ENCODE results near the gene SERPINB5. TPM values are rescaled to one million over a fixed set of nuclear protein-coding genes. Genes with fewer than 3 reads are reported as not detected.

SERPINB5 gene
- total and polyA plus RNA-seq, 3 donors from 2014 or later, result 1.7 to 15.6 (median 8.1) TPM

GRCh38 chr18:63505566-63506335, 29.0 kb downstream of the SERPINB5 start:
- intact Hi-C loops (cut with DNase I; ENCODE audit: low total_unique reads), result no loop called here
- TF ChIP-seq POLR2A (IDR thresholded peaks at IDR 0.05) (no peak), CTCF (IDR thresholded peaks at IDR 0.05) (peak; percentile 34 to 56 (median 39))
- Histone ChIP-seq H3K36me3 (ENCODE audit: low read depth, missing control alignments) (no peaks in the 10 kb centered on the region), H3K27ac (no peak overlapping the region), H3K9me3 (no peaks in the 10 kb centered on the region), H3K4me3 (no peak overlapping the region), H3K27me3 (no peaks in the 10 kb centered on the region), H3K4me1 (no peaks in the 10 kb centered on the region)
- DNase-seq, result peak; percentile 67
- WGBS, 2 donors, result 34 to 40% methylated on average over 2 of the region's 2 CpGs

- Histone ChIP-seq H3K36me3 (ENCODE audit: low read depth, missing control alignments) (no peaks in the 10 kb centered on the region), H3K27me3 (no peaks in the 10 kb centered on the region), H3K4me1 (no peaks in the 10 kb centered on the region), H3K9me3 (no peaks in the 10 kb centered on the region), H3K27ac (no peak overlapping the region), H3K4me3 (no peak overlapping the region)
- DNase-seq, result no peak
- intact Hi-C loops (cut with DNase I; ENCODE audit: low total_unique reads), result no loop called here
- 67 to 70% methylated on average over 3 of the region's 3 CpGs for WGBS, 2 donors
- TF ChIP-seq CTCF (IDR thresholded peaks at IDR 0.05), result no peak
- no peak for TF ChIP-seq POLR2A (IDR thresholded peaks at IDR 0.05)
These were observed 29.5 kb downstream of the SERPINB5 start for GRCh38 chr18:63506336-63506646.

- Histone ChIP-seq H3K4me1 (no peaks in the 10 kb centered on the region), H3K27me3 (no peaks in the 10 kb centered on the region), H3K9me3 (no peaks in the 10 kb centered on the region), H3K36me3 (ENCODE audit: low read depth, missing control alignments) (no peaks in the 10 kb centered on the region), H3K27ac (no peak overlapping the region), H3K4me3 (no peak overlapping the region)
- no peak for TF ChIP-seq POLR2A (IDR thresholded peaks at IDR 0.05)
- TF ChIP-seq CTCF (IDR thresholded peaks at IDR 0.05), result no peak
- intact Hi-C loops (cut with DNase I; ENCODE audit: low total_unique reads), result no loop called here
- WGBS, 2 donors, result 44 to 59% methylated on average over 3 of the region's 3 CpGs
- DNase-seq, result no peak
These were observed 31.8 kb downstream of the SERPINB5 start for GRCh38 chr18:63508596-63508995.

GRCh38 chr18:63511285-63511684, 34.5 kb downstream of the SERPINB5 start:
- DNase-seq, result peak; percentile 59
- H3K4me3 ChIP-seq, result no peak overlapping the region
- H3K27ac ChIP-seq, result no peak overlapping the region
- 47% methylated on average over 7 of the region's 7 CpGs for WGBS, 2 donors
- no peaks in the 10 kb centered on the region for H3K4me1 ChIP-seq
- H3K27me3 ChIP-seq, result no peaks in the 10 kb centered on the region
- H3K9me3 ChIP-seq, result no peaks in the 10 kb centered on the region
- TF ChIP-seq POLR2A (IDR thresholded peaks at IDR 0.05), result no peak
- TF ChIP-seq CTCF (IDR thresholded peaks at IDR 0.05), result peak in 2 of 3 experiments; percentile 31 to 33
- intact Hi-C loops (cut with DNase I; ENCODE audit: low total_unique reads), result no loop called here
- H3K36me3 ChIP-seq (ENCODE audit: low read depth, missing control alignments), result no peaks in the 10 kb centered on the region

- TF ChIP-seq POLR2A (IDR thresholded peaks at IDR 0.05), result no peak
- no peak for TF ChIP-seq CTCF (IDR thresholded peaks at IDR 0.05)
- Histone ChIP-seq H3K27ac (no peak overlapping the region), H3K4me1 (no peaks in the 10 kb centered on the region), H3K36me3 (ENCODE audit: low read depth, missing control alignments) (no peaks in the 10 kb centered on the region), H3K9me3 (no peaks in the 10 kb centered on the region), H3K27me3 (no peaks in the 10 kb centered on the region), H3K4me3 (no peak overlapping the region)
- 64 to 72% methylated on average over 6 of the region's 6 CpGs for WGBS, 2 donors
- no peak for DNase-seq
- intact Hi-C loops (cut with DNase I; ENCODE audit: low total_unique reads), result no loop called here
These were observed 37.6 kb downstream of the SERPINB5 start for GRCh38 chr18:63514326-63514725.

Data from testis (tissue), 3 donors.